BLaER1 (cell line): ENCODE data around the gene FLAD1.

ENCODE experiments used
- H3K27ac ChIP-seq: shearing (Covaris generic); formaldehyde crosslinking; 2 replicates; pipeline ENCODE4 v1.8.1; 2022
- H3K27me3 ChIP-seq: shearing (Covaris generic); formaldehyde crosslinking; 2 replicates; pipeline ENCODE4 v1.8.1; 2022
- H3K36me3 ChIP-seq: shearing (Covaris generic); formaldehyde crosslinking; 2 replicates; pipeline ENCODE4 v1.8.1; 2022
- H3K4me1 ChIP-seq: shearing (Covaris generic); formaldehyde crosslinking; 2 replicates; pipeline ENCODE4 v1.8.1; 2022
- H3K4me2 ChIP-seq: shearing (Covaris generic); formaldehyde crosslinking; 2 replicates; pipeline ENCODE4 v1.8.1; 2022
- H3K4me3 ChIP-seq: shearing (Covaris generic); formaldehyde crosslinking; 2 replicates; pipeline ENCODE4 v1.8.1; 2022
- H3K9ac ChIP-seq: shearing (Covaris generic); formaldehyde crosslinking; 2 replicates; pipeline ENCODE4 v1.8.1; 2022
- H3K9me3 ChIP-seq: shearing (Covaris generic); formaldehyde crosslinking; 2 replicates; pipeline ENCODE4 v1.8.1; 2022
- H4K20me1 ChIP-seq: shearing (Covaris generic); formaldehyde crosslinking; 2 replicates; pipeline ENCODE4 v1.8.1; 2022
- Cebpa-rat ChIP-seq: shearing (Covaris generic); IDR thresholded peaks from 2 replicates; pipeline ENCODE4 v1.8.1; 2022

Gene FLAD1

GRCh38 chr1:154940651-154941194 is 42.4 kb upstream of the FLAD1 start:
- Histone ChIP-seq H3K9ac (peak overlapping the region; percentile 57; the same call in 1 of the 2 replicates), H3K27ac (peak overlapping the region; percentile 86)

DNA sequence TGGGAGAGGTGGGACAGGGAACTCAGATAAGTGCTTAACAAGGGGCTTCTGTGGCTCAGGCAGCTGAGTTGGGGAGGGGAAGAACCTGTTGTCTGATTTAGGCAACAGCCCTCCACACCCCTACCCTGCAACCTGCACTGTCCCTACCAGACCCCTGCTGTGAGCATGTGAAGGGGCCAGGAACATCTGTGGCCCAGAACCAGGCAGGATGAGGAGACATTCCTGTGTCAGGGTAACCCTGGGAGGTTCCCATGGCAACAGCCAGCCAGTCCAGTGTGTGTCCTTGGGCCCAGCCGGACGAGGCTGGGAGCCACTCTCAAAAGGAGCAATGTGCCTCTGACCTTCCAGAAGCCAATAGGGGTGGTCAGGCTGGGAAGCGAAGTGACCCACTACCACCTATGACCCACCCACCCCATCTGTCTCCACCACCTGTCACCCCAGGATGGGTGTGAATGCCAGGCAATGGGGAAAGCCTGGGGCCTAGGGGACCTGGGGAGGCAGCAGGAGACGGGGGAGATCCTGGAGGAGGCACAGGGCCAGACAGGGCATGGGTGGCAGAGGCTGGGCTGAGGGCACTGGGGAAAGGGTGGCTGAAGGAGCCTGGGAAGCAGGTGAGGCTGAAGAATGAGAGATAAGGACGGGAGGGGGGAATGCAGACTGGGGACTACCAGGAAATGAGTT is 41.7 kb upstream of the FLAD1 start:
- Histone ChIP-seq H4K20me1 (peaks cover 15% of the 10 kb centered on the region; the same call in 1 of the 2 replicates), H3K4me3 (no peak overlapping the region; the same call in 1 of the 2 replicates), H3K9me3 (no peaks in the 10 kb centered on the region), H3K27ac (peak overlapping the region; percentile 86), H3K27me3 (no peaks in the 10 kb centered on the region), H3K36me3 (peaks cover 20% of the 10 kb centered on the region), H3K9ac (peak overlapping the region; percentile 57), H3K4me2 (peak overlapping the region; percentile 88), H3K4me1 (peaks cover 90% of the 10 kb centered on the region)
- TF ChIP-seq Cebpa-rat = no peak

More at GRCh38 chr1:154940651-154941194, 42.4 kb upstream of the FLAD1 start:
- Histone ChIP-seq H3K36me3 (peaks cover 13% of the 10 kb centered on the region), H3K4me1 (peaks cover 89% of the 10 kb centered on the region), H3K27me3 (no peaks in the 10 kb centered on the region), H3K4me2 (peak overlapping the region; percentile 88), H4K20me1 (peaks cover 9% of the 10 kb centered on the region; the same call in 1 of the 2 replicates), H3K9me3 (no peaks in the 10 kb centered on the region), H3K4me3 (no peak overlapping the region)
- TF ChIP-seq Cebpa-rat = no peak

- Histone ChIP-seq H3K27me3 (no peaks in the 10 kb centered on the region), H4K20me1 (peaks cover 36% of the 10 kb centered on the region), H3K4me2 (peak overlapping the region; percentile 88), H3K36me3 (peaks cover 41% of the 10 kb centered on the region), H3K27ac (peak overlapping the region; percentile 86), H3K4me1 (peaks cover 97% of the 10 kb centered on the region), H3K9me3 (no peaks in the 10 kb centered on the region), H3K4me3 (no peak overlapping the region), H3K9ac (peak overlapping the region; percentile 73; the same call in 1 of the 2 replicates)
- TF ChIP-seq Cebpa-rat = no peak
Observed at GRCh38 chr1:154943649-154944400, 39.3 kb upstream of the FLAD1 start.

GRCh38 chr1:154944401-154945159 is 38.6 kb upstream of the FLAD1 start:
- H3K9ac ChIP-seq = peak overlapping the region; percentile 73
- peaks cover 41% of the 10 kb centered on the region for H4K20me1 ChIP-seq
- no peaks in the 10 kb centered on the region for H3K9me3 ChIP-seq
- no peaks in the 10 kb centered on the region for H3K27me3 ChIP-seq
- H3K27ac ChIP-seq = peak overlapping the region; percentile 86
- H3K4me1 ChIP-seq = peaks cover 94% of the 10 kb centered on the region
- H3K4me2 ChIP-seq = peak overlapping the region; percentile 88
- H3K36me3 ChIP-seq = peaks cover 47% of the 10 kb centered on the region
- no peak overlapping the region; the same call in 1 of the 2 replicates for H3K4me3 ChIP-seq
- no peak for TF ChIP-seq Cebpa-rat

DNA sequence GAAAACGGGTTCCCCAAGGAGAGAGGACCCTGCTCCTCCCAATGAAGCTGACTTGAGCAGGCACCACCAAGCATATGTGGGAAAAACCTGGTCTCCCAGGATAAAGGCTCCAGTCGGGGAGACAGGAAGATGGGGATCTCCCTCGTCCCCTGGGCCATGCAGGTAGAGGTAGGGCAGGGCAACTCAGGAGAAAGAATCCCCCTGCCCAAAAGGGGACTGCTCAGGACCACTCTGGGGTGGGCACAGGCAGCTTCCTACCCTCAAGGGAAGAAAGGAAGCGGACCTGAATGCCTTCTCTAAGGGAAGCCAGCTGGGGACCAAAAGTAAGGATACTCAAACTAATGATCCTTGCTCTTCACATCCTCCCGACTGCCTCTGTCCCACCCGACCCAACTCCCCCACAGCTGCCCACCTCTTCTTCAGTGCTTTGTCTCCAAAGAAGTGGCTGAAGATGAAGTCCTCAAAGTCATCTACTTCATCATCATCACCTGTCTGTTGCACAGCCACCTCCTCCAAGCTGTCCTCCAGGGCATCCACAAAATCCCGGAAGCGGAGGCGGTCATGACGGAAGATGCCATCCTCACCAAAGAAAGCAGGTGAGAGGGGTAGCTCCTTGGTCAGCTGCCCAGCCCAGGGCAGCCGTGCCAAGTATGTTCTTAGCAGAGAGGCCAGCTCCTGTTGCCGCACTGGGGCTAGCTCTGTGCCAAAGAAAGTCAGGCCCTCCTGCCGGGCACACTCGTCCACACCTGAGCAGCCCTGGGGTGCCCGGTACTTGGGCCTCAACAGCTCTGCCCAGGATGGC is 37.8 kb upstream of the FLAD1 start:
- Histone ChIP-seq H4K20me1 (peaks cover 48% of the 10 kb centered on the region), H3K4me3 (no peak overlapping the region; the same call in 1 of the 2 replicates), H3K4me1 (peaks cover 88% of the 10 kb centered on the region), H3K9ac (peak overlapping the region; percentile 73), H3K36me3 (peaks cover 54% of the 10 kb centered on the region), H3K4me2 (peak overlapping the region; percentile 88), H3K27me3 (no peaks in the 10 kb centered on the region), H3K9me3 (no peaks in the 10 kb centered on the region), H3K27ac (peak overlapping the region; percentile 86)
- no peak for TF ChIP-seq Cebpa-rat

GRCh38 chr1:154945962-154946850 is 36.9 kb upstream of the FLAD1 start:
- peak overlapping the region; percentile 86 for H3K27ac ChIP-seq
- no peak for TF ChIP-seq Cebpa-rat
- peak overlapping the region; percentile 88 for H3K4me2 ChIP-seq
- H3K4me1 ChIP-seq = peaks cover 88% of the 10 kb centered on the region
- no peaks in the 10 kb centered on the region for H3K9me3 ChIP-seq
- no peak overlapping the region for H3K4me3 ChIP-seq
- peak overlapping the region; percentile 73 for H3K9ac ChIP-seq
- peaks cover 56% of the 10 kb centered on the region for H4K20me1 ChIP-seq
- H3K36me3 ChIP-seq = peaks cover 63% of the 10 kb centered on the region
- H3K27me3 ChIP-seq = no peaks in the 10 kb centered on the region

- Histone ChIP-seq H3K4me1 (peaks cover 88% of the 10 kb centered on the region), H3K9me3 (no peaks in the 10 kb centered on the region), H3K27ac (peak overlapping the region; percentile 44; the same call in 1 of the 2 replicates), H3K27me3 (no peaks in the 10 kb centered on the region), H3K4me2 (no peak overlapping the region), H3K4me3 (no peak overlapping the region), H3K36me3 (peaks cover 72% of the 10 kb centered on the region), H4K20me1 (peaks cover 75% of the 10 kb centered on the region), H3K9ac (peak overlapping the region; percentile 8; the same call in 1 of the 2 replicates)
- no peak for TF ChIP-seq Cebpa-rat
Observed at GRCh38 chr1:154948079-154948478, 35.1 kb upstream of the FLAD1 start.
